Mesendoderm (in vitro differentiated cells): Measurements from ENCODE around the gene PAOX.
A peak's percentile ranks its signal among the peaks of the same experiment; 100 is the strongest.

Experiments used
- DNase-seq: peaks from one replicate; pipeline ENCODE4 v3.0.0; 2013
- H2AK5ac ChIP-seq: 2 replicates; pipeline ENCODE4 v1.6.1; 2013; ENCODE audit warnings: low read length, inconsistent platforms
- H2BK120ac ChIP-seq: 2 replicates; pipeline ENCODE4 v1.6.1; 2013; ENCODE audit warnings: low read depth, mild to moderate bottlenecking, low read length, moderate library complexity, mixed read lengths
- H2BK15ac ChIP-seq: replicated peaks from 2 replicates; pipeline ENCODE4 v1.6.1; 2013; ENCODE audit warnings: low read depth, mild to moderate bottlenecking, moderate library complexity
- H2BK5ac ChIP-seq: 2 replicates; pipeline ENCODE4 v1.6.1; 2013; ENCODE audit warnings: low read length, inconsistent platforms
- H3K18ac ChIP-seq: 2 replicates; pipeline ENCODE4 v1.6.1; 2013; ENCODE audit warnings: mild to moderate bottlenecking, low read length, mixed read lengths
- H3K23ac ChIP-seq: one replicate; pipeline ENCODE4 v1.6.1; 2013; ENCODE audit warnings: low read length
- H3K27ac ChIP-seq: 2 replicates; pipeline ENCODE4 v1.5.1; 2013; ENCODE audit warnings: low read depth, mild to moderate bottlenecking, inconsistent platforms, low read length, moderate library complexity
- H3K27me3 ChIP-seq: 2 replicates; pipeline ENCODE4 v1.6.1; 2013; ENCODE audit warnings: low read length, control low read depth, mild to moderate bottlenecking, inconsistent platforms; ENCODE audit not compliant: insufficient read depth, poor library complexity
- H3K36me3 ChIP-seq: 2 replicates; pipeline ENCODE4 v1.6.1; 2013; ENCODE audit warnings: low read length, inconsistent platforms; ENCODE audit not compliant: control insufficient read depth, insufficient read depth
- H3K4ac ChIP-seq: one replicate; pipeline ENCODE4 v1.6.1; 2013; ENCODE audit warnings: low read depth, mild to moderate bottlenecking, low read length, moderate library complexity
- H3K4me1 ChIP-seq: 2 replicates; pipeline ENCODE4 v1.6.1; 2013; ENCODE audit warnings: low read depth, low read length, inconsistent platforms; ENCODE audit not compliant: control insufficient read depth
- H3K4me2 ChIP-seq: 2 replicates; pipeline ENCODE4 v1.6.1; 2013; ENCODE audit warnings: low read length
- H3K4me3 ChIP-seq: 2 replicates; pipeline ENCODE4 v1.5.1; 2013; ENCODE audit warnings: mild to moderate bottlenecking, low read length
- H3K56ac ChIP-seq: one replicate; pipeline ENCODE4 v1.6.1; 2013; ENCODE audit warnings: low read length
- H3K79me1 ChIP-seq: 2 replicates; pipeline ENCODE4 v1.6.1; 2013; ENCODE audit warnings: low read length, inconsistent platforms
- H3K79me2 ChIP-seq: 2 replicates; pipeline ENCODE4 v1.6.1; 2013; ENCODE audit warnings: mild to moderate bottlenecking, low read length; ENCODE audit not compliant: control insufficient read depth, insufficient read depth
- H3K9ac ChIP-seq: 2 replicates; pipeline ENCODE4 v1.6.1; 2013; ENCODE audit warnings: low read length, inconsistent platforms
- H4K5ac ChIP-seq: one replicate; pipeline ENCODE4 v1.6.1; 2013; ENCODE audit warnings: low read length
- H4K8ac ChIP-seq: one replicate; pipeline ENCODE4 v1.6.1; 2013; ENCODE audit warnings: low read depth, mild to moderate bottlenecking, control low read depth, low read length, moderate library complexity
- WGBS: extraction: QIAGEN DNeasy Blood & Tissue Kit; methylation state at CpG from one replicate; pipeline ENCODE4 v1.1.7; 2013; ENCODE audit warnings: low lambda C conversion rate, missing lambda C conversion rate; ENCODE audit not compliant: insufficient coverage; ENCODE audit errors: extremely low coverage; 5-methylcytosine and 5-hydroxymethylcytosine counted together

The PAOX gene

GRCh38 chr10:133356549-133357284 is 22.3 kb upstream of the PAOX start:
- H3K9ac ChIP-seq = peak overlapping the region; percentile 92
- H3K27me3 ChIP-seq = no peaks in the 10 kb centered on the region
- WGBS = no CpG with 5 or more reads among the region's 27 CpGs
- H3K23ac ChIP-seq = peak overlapping the region; percentile 100
- no peak overlapping the region for H4K8ac ChIP-seq
- no peaks in the 10 kb centered on the region for H3K36me3 ChIP-seq
- H2AK5ac ChIP-seq = peak overlapping the region; percentile 7
- no peak overlapping the region for H3K27ac ChIP-seq
- H3K79me2 ChIP-seq = peaks cover 6% of the 10 kb centered on the region
- H2BK5ac ChIP-seq = no peak overlapping the region
- H3K4me1 ChIP-seq = peaks cover 3% of the 10 kb centered on the region
- H2BK120ac ChIP-seq = no peak overlapping the region
- peak overlapping the region; percentile 75 for H3K4me2 ChIP-seq
- H3K4me3 ChIP-seq = peak overlapping the region; percentile 82
- no peak for DNase-seq
- H2BK15ac ChIP-seq = no peak overlapping the region
- H3K18ac ChIP-seq = peak overlapping the region; percentile 91
- H4K5ac ChIP-seq = no peak overlapping the region
- H3K56ac ChIP-seq = peak overlapping the region; percentile 100
- H3K4ac ChIP-seq = peak overlapping the region; percentile 83
- H3K79me1 ChIP-seq = peaks cover 6% of the 10 kb centered on the region

GRCh38 chr10:133357285-133358161 is 21.5 kb upstream of the PAOX start, which contains the start of gene FUOM:
Gene FUOM, minus strand, starts transcription at chr10:133358019. Its CDS starts 12 bp downstream, at chr10:133358007.
- peak within 1 kb of the TSS; percentile 78 for H2BK5ac ChIP-seq

GRCh38 chr10:133358162-133358924 is 20.7 kb upstream of the PAOX start:
- no peak overlapping the region for H2BK15ac ChIP-seq
- no peaks in the 10 kb centered on the region for H3K27me3 ChIP-seq
- H2BK5ac ChIP-seq = no peak overlapping the region
- H3K4ac ChIP-seq = no peak overlapping the region
- no peak for DNase-seq
- peaks cover 6% of the 10 kb centered on the region for H3K79me1 ChIP-seq
- H3K4me3 ChIP-seq = no peak overlapping the region
- no peak overlapping the region for H3K9ac ChIP-seq
- no peak overlapping the region for H3K4me2 ChIP-seq
- peaks cover 6% of the 10 kb centered on the region for H3K79me2 ChIP-seq
- H4K8ac ChIP-seq = no peak overlapping the region
- no peak overlapping the region for H3K18ac ChIP-seq
- no peak overlapping the region for H4K5ac ChIP-seq
- peaks cover 3% of the 10 kb centered on the region for H3K4me1 ChIP-seq
- H3K56ac ChIP-seq = no peak overlapping the region
- no peak overlapping the region for H2AK5ac ChIP-seq
- no peaks in the 10 kb centered on the region for H3K36me3 ChIP-seq
- no peak overlapping the region for H3K23ac ChIP-seq
- H3K27ac ChIP-seq = no peak overlapping the region
- no peak overlapping the region for H2BK120ac ChIP-seq
- no CpG with 5 or more reads among the region's 41 CpGs for WGBS

More at GRCh38 chr10:133357285-133358161, 21.5 kb upstream of the PAOX start, which contains the start of gene FUOM:
- Histone ChIP-seq H4K5ac (no peak within 1 kb of the TSS), H3K4me3 (peak within 1 kb of the TSS; percentile 82), H3K27me3 (no peaks in the 10 kb centered on the region), H3K79me2 (peaks cover 6% of the 10 kb centered on the region), H3K4me2 (peak within 1 kb of the TSS; percentile 75), H3K36me3 (no peaks in the 10 kb centered on the region), H3K4ac (peak within 1 kb of the TSS; percentile 83), H3K56ac (peak within 1 kb of the TSS; percentile 100), H3K9ac (peak within 1 kb of the TSS; percentile 92), H3K23ac (no peak within 1 kb of the TSS), H2AK5ac (peak within 1 kb of the TSS; percentile 7), H4K8ac (peak within 1 kb of the TSS; percentile 58), H3K4me1 (peaks cover 3% of the 10 kb centered on the region), H3K79me1 (peaks cover 6% of the 10 kb centered on the region), H3K18ac (peak within 1 kb of the TSS; percentile 91), H2BK15ac (no peak within 1 kb of the TSS), H3K27ac (no peak within 1 kb of the TSS), H2BK120ac (no peak within 1 kb of the TSS)
- DNase-seq = peak; percentile 96
- no CpG with 5 or more reads among the region's 83 CpGs for WGBS

GRCh38 chr10:133358925-133359310 is 20.1 kb upstream of the PAOX start:
- H2AK5ac ChIP-seq = no peak overlapping the region
- WGBS = no CpG with 5 or more reads among the region's 11 CpGs
- H2BK120ac ChIP-seq = no peak overlapping the region
- no peak overlapping the region for H2BK5ac ChIP-seq
- no peaks in the 10 kb centered on the region for H3K27me3 ChIP-seq
- no peak overlapping the region for H3K4me3 ChIP-seq
- H3K4me1 ChIP-seq = peaks cover 3% of the 10 kb centered on the region
- DNase-seq = no peak
- H3K9ac ChIP-seq = no peak overlapping the region
- no peak overlapping the region for H3K27ac ChIP-seq
- H3K23ac ChIP-seq = no peak overlapping the region
- H3K36me3 ChIP-seq = no peaks in the 10 kb centered on the region
- H3K79me2 ChIP-seq = peaks cover 6% of the 10 kb centered on the region
- H4K5ac ChIP-seq = no peak overlapping the region
- no peak overlapping the region for H3K56ac ChIP-seq
- peaks cover 6% of the 10 kb centered on the region for H3K79me1 ChIP-seq
- H3K4ac ChIP-seq = no peak overlapping the region
- no peak overlapping the region for H3K4me2 ChIP-seq
- H3K18ac ChIP-seq = no peak overlapping the region
- H4K8ac ChIP-seq = no peak overlapping the region
- H2BK15ac ChIP-seq = no peak overlapping the region

GRCh38 chr10:133359554-133359971 is 19.5 kb upstream of the PAOX start:
- H3K4ac ChIP-seq = no peak overlapping the region
- no peak overlapping the region for H2BK15ac ChIP-seq
- H3K36me3 ChIP-seq = peaks cover under 1% of the 10 kb centered on the region
- no CpG with 5 or more reads among the region's 6 CpGs for WGBS
- H4K8ac ChIP-seq = no peak overlapping the region
- no peak for DNase-seq
- H3K79me1 ChIP-seq = peaks cover 6% of the 10 kb centered on the region
- no peak overlapping the region for H2BK5ac ChIP-seq
- peak overlapping the region; percentile 7 for H3K56ac ChIP-seq
- H3K4me1 ChIP-seq = peaks cover 3% of the 10 kb centered on the region
- no peak overlapping the region for H4K5ac ChIP-seq
- H3K23ac ChIP-seq = no peak overlapping the region
- no peak overlapping the region for H2BK120ac ChIP-seq
- no peak overlapping the region for H2AK5ac ChIP-seq
- no peak overlapping the region for H3K4me2 ChIP-seq
- H3K79me2 ChIP-seq = peaks cover 6% of the 10 kb centered on the region
- H3K18ac ChIP-seq = no peak overlapping the region
- no peak overlapping the region for H3K4me3 ChIP-seq
- H3K27ac ChIP-seq = no peak overlapping the region
- H3K27me3 ChIP-seq = no peaks in the 10 kb centered on the region
- no peak overlapping the region for H3K9ac ChIP-seq
